Skeletal muscle tissue (tissue), 4 donors: ENCODE results near the gene NMUR1. TPM values are rescaled to one million over a fixed set of nuclear protein-coding genes. Genes with fewer than 3 reads are reported as not detected.

Experiments
- H3K27ac ChIP-seq: one replicate; pipeline ENCODE4 v1.7.0; 2013; ENCODE audit warnings: mild to moderate bottlenecking, low read depth, low read length, inconsistent platforms
- H3K27me3 ChIP-seq, 3 donors: one replicate each; pipeline ENCODE4 v1.7.0; 2013; ENCODE audit warnings: low read length in 3 of 3; ENCODE audit not compliant: control insufficient read depth in 3 of 3, insufficient read depth in 3 of 3
- H3K36me3 ChIP-seq, 3 donors: one replicate each; pipeline ENCODE4 v1.7.0; 2013; ENCODE audit warnings: low read length in 3 of 3; ENCODE audit not compliant: control insufficient read depth in 3 of 3, insufficient read depth in 3 of 3
- H3K4me1 ChIP-seq, 3 donors: one replicate each; pipeline ENCODE4 v1.7.0; 2013; ENCODE audit warnings: low read length in 3 of 3, mild to moderate bottlenecking in 3 of 3; ENCODE audit not compliant: control insufficient read depth in 3 of 3, insufficient read depth in 3 of 3
- H3K4me3 ChIP-seq, 3 donors: one replicate each; pipeline ENCODE4 v1.7.0; 2013; ENCODE audit warnings: low read length in 3 of 3
- H3K9ac ChIP-seq, 3 donors: one replicate each; pipeline ENCODE4 v1.7.0; 2013; ENCODE audit warnings: low read length in 3 of 3, mild to moderate bottlenecking in 3 of 3, moderate library complexity in 2 of 3, low read depth in 1 of 3
- H3K9me3 ChIP-seq, 3 donors: one replicate each; pipeline ENCODE4 v1.7.0; 2013; ENCODE audit warnings: low read length in 3 of 3; ENCODE audit not compliant: control insufficient read depth in 3 of 3
- total RNA-seq: library from RNA; depleted of rRNA; stranded (reverse); fragments of >200 nt; gene quantifications from one replicate; pipeline ENCODE4 v1.2.3, GENCODE V29; 2014
- donor health status: Osteomylitis.

Gene NMUR1
- total RNA-seq, 1 donor from 2014 or later, result 0.52 TPM

DNA sequence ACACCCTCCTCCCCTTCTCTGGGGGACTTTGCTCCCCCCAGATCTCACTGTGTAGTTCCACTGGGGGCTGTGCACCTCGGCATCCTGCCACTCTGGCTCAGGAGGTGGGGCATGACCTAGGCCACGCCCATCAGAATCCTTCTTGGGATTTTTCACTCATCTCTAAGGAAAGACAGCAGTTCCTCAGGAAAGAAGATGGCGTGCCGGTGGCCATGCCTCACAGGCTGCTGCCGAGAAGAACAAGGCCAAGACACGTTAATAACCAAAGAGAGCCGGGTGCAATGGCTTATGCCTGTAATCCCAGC lies 3.2 kb downstream of the NMUR1 start:
- no peak overlapping the region for H3K4me3 ChIP-seq
- H3K36me3 ChIP-seq, result no peaks in the 10 kb centered on the region
- no peak overlapping the region for H3K9ac ChIP-seq
- H3K4me1 ChIP-seq, result peaks cover 4 to 8% (median 6%) of the 10 kb centered on the region in 3 donors
- no peaks in the 10 kb centered on the region for H3K9me3 ChIP-seq
- H3K27ac ChIP-seq, result no peak overlapping the region
- H3K27me3 ChIP-seq, result peaks cover 8 to 20% (median 19%) of the 10 kb centered on the region in 3 donors

DNA sequence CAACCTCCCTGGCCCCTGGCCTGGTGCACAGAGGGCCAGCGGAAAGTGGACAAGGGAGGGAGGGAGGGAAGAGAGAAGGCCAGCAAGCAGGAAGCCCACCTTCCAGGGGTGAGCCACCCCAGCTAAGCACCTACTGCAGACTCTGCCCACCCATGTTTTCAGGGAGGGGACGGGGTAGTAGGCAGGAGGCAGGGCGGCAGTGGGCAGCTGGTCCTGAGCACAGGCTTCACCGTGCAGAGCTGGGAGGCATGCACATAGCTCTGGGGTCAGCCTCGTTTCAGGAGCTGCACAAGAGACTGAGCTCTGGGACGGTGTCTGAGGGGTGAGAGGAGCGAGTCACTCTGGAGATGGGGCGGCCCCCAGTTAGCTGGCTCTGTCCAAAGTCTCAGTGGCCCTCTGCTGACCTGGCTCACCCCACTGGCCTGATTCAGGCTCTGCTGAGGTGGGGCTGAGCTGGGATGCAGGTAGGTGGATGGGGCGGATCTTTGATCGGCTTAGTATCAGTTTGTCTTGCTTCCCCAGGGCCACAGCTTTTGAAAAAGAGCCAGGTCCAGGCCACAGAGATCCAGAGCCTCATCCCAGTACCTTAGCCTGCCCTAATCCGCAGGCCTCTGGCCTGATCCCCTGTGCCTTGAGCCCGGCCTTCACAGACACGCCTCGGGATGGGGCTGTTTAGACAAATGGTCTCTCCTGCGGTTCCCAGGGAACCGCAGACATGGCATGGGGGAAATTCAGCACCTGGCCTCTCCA lies 3.7 kb downstream of the NMUR1 start:
- H3K27me3 ChIP-seq, result peaks cover 8 to 20% (median 19%) of the 10 kb centered on the region in 3 donors
- H3K4me1 ChIP-seq, result peaks cover 4 to 8% (median 6%) of the 10 kb centered on the region in 3 donors
- H3K36me3 ChIP-seq, result no peaks in the 10 kb centered on the region
- H3K4me3 ChIP-seq, result no peak overlapping the region
- H3K9ac ChIP-seq, result no peak overlapping the region
- no peaks in the 10 kb centered on the region for H3K9me3 ChIP-seq
- no peak overlapping the region for H3K27ac ChIP-seq

DNA sequence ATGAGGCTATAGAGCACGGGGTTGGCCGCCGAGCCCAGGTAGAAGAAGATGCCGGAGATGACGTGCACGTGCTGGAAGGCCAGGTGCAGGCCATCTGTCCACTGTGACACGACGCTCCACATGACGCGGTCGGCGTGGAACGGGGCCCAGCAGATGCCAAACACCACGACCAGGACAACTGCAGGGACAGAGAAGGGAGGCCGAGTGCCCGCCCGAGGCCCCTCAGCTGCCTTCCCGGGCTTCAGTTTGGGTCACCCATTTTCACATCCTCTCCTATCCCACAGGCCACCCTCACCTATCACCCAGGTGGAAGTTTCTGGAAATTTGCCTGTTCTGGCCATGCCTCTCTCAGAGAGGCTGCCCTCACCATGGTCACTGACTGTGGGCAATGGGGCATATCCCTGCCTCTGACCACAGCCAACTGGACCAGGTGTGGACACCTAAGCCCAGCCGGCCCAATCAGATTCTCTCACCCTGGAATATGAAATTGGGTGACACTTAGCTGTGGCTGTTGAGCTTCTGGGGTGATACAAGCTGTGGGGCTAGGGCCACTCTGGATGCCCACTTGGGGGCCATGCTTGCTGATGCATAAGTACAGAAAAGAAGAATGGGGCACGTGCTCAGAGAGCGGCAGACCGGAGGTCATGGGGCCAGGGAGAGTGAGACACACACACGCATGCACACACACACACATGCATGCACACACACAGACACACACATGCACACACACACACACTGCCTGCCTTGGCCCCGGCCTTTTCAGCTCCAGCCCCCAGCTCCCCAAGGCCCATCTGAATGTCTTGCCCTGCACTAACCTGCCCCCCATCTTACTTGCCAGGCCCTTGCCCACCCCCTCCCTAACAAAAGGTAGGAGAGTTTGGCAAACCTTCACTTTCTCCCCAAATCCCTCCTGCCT lies 4.7 kb downstream of the NMUR1 start:
- no peaks in the 10 kb centered on the region for H3K36me3 ChIP-seq
- no peak overlapping the region for H3K9ac ChIP-seq
- H3K4me1 ChIP-seq, result peaks cover 2 to 5% (median 4%) of the 10 kb centered on the region in 3 donors
- H3K9me3 ChIP-seq, result no peaks in the 10 kb centered on the region
- peaks cover 6 to 18% (median 13%) of the 10 kb centered on the region in 3 donors for H3K27me3 ChIP-seq
- H3K4me3 ChIP-seq, result no peak overlapping the region
- H3K27ac ChIP-seq, result no peak overlapping the region

DNA sequence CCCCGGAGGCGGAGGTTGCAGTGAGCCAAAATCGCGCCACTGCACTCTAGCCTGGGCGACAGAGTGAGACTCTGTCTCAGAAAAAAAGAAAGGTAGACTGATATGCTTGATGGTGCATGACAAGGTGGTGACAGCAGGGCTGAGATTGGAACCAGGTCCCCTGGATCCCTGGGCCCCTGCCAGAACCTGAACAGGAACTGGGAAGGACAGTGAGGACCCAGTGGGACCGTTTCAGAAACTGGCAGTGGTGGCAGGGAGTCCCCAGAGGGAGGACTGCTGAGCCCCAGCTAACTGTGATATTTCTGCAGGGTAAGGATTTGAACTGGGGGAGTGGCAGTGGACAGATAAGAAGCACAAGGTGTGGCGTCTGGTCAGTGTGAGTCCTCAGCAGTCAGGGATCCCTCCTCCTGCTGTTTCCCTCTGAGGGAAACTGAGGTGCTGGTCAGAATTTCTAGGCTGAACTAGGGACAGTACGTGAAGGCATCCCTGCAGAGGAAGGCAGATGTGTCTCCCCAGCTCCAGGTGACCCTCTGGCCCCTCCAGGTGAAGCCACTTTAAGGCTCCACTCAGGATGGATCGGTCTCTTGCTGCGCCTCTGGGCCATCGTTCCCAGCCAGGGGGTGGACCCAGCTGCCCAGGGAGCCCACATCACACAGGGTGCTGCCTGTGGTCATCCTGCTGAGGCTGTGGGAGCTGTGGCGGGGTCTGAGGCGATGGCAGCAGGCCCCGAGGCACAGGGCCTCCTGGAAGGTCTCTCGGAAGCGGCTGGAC lies 5.6 kb downstream of the NMUR1 start:
- H3K9ac ChIP-seq, result no peak overlapping the region
- H3K27ac ChIP-seq, result no peak overlapping the region
- no peaks in the 10 kb centered on the region for H3K9me3 ChIP-seq
- H3K36me3 ChIP-seq, result no peaks in the 10 kb centered on the region
- H3K27me3 ChIP-seq, result peaks cover 4 to 12% (median 11%) of the 10 kb centered on the region in 3 donors
- no peak overlapping the region for H3K4me3 ChIP-seq
- no peaks in the 10 kb centered on the region for H3K4me1 ChIP-seq

DNA sequence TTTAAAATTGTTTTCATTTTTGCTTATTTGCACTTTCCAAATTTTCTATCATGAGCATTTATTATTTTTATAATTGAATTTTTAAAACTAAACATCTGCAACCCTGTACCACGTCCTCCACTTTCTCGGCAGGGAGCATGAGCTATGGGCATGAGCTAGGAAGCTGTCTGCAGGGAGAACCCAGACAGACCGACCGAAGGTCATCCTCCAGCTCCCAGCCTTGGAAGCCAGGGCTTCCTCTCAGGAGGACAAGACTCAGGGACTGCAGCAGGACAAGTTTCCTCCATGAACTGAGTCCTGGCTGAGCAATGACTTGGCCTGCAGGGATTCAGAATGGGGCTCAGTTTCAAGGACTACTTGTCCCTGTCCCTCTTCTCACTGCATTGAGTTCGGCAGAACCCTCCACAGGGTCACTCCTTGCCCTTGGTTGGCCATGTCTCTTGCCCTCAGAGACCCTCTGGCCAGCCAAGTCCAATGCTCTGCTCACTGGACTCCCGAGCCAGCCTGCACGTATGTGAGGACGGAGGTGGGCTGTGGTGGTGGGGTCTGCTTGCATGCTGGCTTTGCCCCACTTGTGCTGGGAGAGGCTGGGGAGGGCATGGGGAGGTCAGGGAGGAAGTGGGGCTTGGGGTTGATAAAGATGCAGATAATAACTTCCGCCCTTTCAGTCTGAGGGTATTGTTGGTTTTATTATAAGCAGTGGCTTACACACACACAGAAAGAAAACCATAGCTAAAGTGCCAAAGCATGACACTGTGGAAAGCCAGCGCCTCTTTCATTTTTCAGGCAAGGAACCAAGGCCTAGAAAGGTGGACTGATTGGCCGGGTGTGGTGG lies 6.6 kb downstream of the NMUR1 start:
- H3K4me1 ChIP-seq, result no peaks in the 10 kb centered on the region

DNA sequence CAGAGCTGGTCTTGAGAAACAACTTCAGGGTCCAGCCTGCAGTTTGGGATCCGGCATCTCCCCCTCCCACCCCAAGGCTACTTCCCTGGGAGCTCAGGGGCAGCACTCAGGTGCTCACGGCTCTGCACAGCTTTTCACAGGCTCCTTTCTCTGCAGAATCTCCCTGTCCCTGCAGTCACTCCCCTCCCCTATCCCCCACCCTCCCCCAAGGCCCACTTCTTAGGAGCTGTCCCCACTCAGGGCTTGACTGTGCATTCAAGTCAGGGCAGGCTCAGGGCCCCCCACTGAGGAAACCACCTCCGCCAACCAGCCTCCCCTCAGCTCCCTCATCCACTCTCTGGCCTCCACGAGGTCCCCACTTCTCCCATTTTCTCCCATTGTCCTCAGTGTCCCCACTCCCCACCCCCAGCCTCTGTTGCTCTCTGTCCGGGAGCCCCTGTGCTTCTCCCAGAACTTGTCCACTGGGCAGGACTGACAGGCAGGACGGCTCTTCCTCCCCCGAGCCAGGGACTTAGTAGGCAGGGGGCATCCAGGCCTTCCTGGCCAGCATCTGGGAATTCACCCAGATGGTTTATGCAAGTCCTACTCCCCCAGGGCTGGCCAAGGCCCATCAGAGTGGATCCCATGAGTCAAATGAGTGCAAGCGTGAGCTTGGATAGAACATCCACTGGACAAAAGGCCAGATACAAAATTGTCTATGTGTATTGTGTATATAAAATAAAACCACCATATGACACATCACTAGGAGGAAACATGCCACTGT lies 7.6 kb downstream of the NMUR1 start:
- Histone ChIP-seq H3K27me3 (peaks cover 0 to 6% (median 0%) of the 10 kb centered on the region in 3 donors), H3K4me3 (no peak overlapping the region), H3K4me1 (no peaks in the 10 kb centered on the region), H3K9ac (no peak overlapping the region), H3K36me3 (no peaks in the 10 kb centered on the region), H3K9me3 (no peaks in the 10 kb centered on the region), H3K27ac (no peak overlapping the region)

More for the DNA sequence above, 6.6 kb downstream of the NMUR1 start:
- peaks cover 1 to 12% (median 5%) of the 10 kb centered on the region in 3 donors for H3K27me3 ChIP-seq
- H3K9ac ChIP-seq, result no peak overlapping the region
- no peaks in the 10 kb centered on the region for H3K9me3 ChIP-seq
- no peak overlapping the region for H3K27ac ChIP-seq
- no peak overlapping the region for H3K4me3 ChIP-seq
- no peaks in the 10 kb centered on the region for H3K36me3 ChIP-seq

DNA sequence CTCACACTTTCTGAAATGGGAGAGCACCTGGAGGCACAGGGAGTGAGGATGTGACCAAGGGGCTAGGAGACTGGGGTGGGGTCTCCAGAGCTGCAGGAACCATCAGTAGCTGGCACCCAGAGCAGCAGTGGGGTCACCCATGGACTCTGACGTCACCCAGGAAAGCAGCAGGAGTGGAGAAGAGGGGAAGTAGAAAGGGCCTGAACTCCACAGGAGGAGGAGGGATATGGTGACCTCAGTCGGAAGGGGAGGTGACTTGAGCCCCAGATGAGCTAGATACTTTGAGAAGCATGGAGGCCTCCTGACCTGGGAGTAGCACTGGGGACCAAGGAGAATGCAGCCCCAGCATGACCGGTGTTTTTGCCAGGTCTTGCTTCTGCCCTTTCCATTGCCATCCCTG lies 8.8 kb downstream of the NMUR1 start:
- Histone ChIP-seq H3K4me3 (no peak overlapping the region), H3K27ac (no peak overlapping the region), H3K36me3 (no peaks in the 10 kb centered on the region), H3K27me3 (peaks cover 0 to 6% (median 0%) of the 10 kb centered on the region in 3 donors), H3K4me1 (no peaks in the 10 kb centered on the region), H3K9me3 (no peaks in the 10 kb centered on the region), H3K9ac (no peak overlapping the region)

DNA sequence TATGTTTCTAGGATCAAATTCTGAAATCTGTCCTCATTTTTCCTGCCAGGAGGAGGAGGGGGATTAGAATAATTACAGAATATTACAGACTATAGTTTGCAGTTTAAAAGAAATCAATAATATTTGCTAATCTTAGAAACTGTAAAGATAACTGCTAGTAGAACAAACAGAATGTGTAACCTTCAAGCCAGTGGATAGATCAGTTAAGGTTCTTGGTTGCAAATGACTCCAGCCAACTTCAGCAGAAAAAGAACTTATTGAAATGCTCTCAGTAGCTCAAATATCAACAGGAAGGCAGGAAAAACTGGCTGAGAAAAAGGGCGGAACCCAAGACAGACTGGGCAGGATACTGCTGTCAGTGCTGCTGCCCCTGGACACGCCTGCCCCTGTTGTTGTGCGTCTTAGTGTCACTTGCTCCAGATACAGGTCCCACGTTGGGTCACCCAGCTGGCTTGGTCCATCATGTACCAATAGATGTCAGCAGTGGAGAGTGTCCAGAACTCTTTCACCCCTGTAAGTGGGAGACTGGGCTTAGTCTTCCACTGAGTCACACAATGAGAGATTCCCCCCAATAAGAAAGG lies 10.2 kb downstream of the NMUR1 start:
- H3K9me3 ChIP-seq, result no peaks in the 10 kb centered on the region
- peaks cover 0 to under 1% (median 0%) of the 10 kb centered on the region in 3 donors for H3K4me1 ChIP-seq
- H3K9ac ChIP-seq, result no peak overlapping the region
- no peaks in the 10 kb centered on the region for H3K36me3 ChIP-seq
- no peak overlapping the region for H3K4me3 ChIP-seq
- H3K27me3 ChIP-seq, result peaks cover 0 to 6% (median 0%) of the 10 kb centered on the region in 3 donors
- no peak overlapping the region for H3K27ac ChIP-seq
